Kidney tubule cell (primary cell): ENCODE data around the gene TEP1.
"Not testable (repeated sequence)": the region's sequence is repeated elsewhere in the genome, so short reads cannot be mapped to it uniquely, and the experiment has no call there.

Experiments
- DNase-seq: peaks from one replicate; pipeline ENCODE4 v3.0.0-alpha.2; 2018; ENCODE audit warnings: low spot score

TEP1 gene

DNA sequence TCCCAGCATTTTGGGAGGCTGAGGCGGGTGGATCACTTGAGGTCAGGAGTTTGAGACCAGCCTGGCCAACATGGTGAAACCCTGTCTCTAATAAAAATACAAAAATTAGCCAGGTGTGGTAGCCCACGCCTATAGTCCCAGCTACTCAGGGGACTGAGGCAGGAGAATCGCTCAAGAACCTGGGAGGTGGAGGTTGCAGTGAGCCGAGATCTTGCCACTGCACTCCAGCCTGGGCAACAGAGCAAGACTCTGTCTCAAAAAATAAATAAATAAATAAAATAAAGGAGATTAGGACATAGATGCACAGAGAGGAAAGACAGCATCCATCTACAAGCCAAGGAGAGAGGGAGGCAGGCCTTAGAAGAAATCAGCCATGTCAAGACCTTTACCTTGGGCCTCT is 72.3 kb downstream of the TEP1 start:
- DNase-seq: not testable (repeated sequence)

DNA sequence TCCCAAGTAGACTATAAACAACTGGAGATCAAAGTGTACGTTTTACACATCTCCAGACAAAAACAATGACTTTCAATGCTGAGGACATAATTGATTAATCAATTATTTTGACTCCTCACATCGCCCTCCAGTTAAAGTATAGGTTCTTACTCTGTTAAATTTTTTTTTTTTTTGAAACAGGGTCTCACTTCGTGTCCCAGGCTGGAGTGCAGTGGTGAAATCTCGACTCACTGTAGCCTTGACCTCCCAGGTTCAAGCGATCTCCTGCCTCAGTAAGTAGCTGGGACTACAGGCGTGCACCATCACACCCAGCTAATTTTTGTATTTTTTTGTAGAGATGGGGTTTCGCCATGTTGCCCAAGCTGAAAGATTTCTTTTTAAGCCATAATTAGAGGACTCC is 79.3 kb downstream of the TEP1 start:
- no peak for DNase-seq

DNA sequence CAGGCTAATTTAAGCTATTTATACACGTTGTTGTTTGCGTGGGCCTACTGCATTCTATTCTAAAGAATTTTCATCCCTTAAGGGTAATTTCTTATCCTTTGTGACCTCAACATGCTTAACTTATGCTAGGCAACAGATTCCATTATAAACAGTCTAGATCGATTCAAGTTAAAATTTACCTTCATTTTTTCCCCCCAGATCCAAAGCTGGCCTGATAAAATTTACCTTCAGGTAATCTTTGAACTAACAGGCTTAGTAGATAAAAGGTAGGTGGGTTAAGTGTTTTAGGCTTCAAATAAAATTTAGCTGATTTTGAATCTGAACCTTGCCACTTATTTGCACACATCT is 79.8 kb downstream of the TEP1 start:
- DNase-seq: no peak

DNA sequence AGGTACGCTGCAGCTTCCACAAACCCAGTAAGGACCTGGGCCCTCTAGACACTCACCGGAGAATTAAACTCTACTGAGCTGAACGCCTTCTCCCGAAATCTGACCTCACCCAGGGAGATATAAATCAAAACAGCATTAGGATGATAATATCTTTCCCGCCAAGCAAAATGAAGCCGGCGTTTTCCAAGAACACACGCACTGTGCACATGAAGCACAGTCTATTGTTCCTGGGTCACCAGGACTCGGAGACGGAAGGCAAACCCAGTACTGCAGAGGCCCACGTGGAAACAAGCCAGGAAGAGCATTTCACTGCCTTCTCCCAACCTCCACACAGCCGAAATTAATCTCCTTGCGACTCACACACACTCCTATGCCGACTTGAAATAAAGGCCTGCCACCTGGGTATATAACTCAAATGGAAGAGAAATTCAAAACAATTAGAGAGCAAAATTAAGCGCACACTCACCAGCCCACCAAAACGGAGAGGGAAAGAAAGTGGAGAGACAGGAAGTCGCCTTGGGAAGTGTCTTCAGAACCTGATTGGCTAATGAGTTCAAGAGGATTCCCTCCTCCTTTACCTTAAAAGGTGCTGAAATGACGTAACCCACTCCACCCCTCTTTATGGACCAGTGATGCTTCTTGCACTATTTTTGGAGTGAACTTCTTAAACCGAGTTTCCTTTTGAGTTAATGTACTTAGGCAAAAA is 80.4 kb downstream of the TEP1 start, which contains the start of gene CCNB1IP1:
CCNB1IP1 (minus strand) TSS at position 492 of the 706 bp plus-strand sequence. CDS start 16,756 bp downstream, outside the sequence.
- DNase-seq: peak; percentile 89

DNA sequence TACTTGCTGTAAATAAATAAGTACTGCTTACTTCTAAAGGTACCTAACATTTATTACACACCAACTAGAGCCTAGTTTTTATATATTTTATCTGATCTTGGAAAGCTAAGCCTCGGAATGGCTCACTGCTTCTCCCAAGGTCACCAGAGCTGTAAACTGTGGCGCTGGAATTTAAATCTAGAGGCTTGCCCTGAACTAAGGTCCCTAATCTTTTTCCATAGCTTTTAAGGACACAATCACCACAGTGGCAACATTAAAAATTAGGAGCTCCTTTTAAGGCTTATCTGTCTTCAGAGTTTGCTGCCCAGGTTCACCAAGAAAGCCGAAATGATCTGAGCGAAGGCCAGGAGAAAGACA is 80.9 kb downstream of the TEP1 start:
- DNase-seq: peak; percentile 30

DNA sequence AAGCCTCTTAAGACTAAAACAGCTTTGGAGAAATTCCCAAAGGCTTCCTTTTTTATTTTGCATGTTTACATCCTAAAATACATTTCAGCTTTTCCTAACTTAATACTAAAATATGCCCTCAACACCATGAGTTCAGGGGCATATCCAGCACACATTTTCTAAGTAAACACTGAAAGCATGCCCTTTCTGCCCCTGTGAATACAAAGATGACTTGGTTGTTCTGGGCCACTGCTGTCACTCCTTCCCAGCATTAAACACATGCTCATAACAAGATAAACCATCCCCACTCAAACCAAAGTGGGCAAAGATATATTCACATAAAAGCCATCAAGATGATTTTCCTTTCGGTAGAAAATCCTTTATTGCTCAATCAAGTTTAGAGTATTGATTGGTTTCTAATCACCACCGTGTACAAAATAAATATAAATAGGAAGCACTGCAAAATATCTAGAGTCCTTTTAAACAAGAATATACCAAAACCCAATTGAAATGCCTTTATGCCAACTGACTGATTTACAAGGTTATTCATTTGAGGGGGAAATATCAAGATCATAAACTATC is 82.2 kb downstream of the TEP1 start:
- no peak for DNase-seq

DNA sequence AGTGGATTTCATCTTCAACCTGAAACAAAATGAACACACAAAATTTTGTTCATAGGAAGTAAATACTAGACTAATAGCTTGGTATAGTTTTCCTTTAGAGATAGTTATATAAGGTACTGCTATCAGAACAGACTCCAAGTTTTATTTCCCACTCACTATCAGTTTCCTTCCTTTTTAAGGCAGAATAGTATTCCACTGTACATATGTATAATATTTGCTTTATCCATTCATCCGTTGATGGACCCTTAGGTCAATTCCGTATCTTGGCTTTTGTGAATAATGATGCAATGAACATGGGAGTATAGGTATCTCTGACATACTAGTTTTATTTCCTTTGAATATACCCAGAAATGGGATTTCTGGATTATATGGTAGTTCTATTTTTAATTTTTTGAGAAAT is 83.9 kb downstream of the TEP1 start:
- DNase-seq: no peak

DNA sequence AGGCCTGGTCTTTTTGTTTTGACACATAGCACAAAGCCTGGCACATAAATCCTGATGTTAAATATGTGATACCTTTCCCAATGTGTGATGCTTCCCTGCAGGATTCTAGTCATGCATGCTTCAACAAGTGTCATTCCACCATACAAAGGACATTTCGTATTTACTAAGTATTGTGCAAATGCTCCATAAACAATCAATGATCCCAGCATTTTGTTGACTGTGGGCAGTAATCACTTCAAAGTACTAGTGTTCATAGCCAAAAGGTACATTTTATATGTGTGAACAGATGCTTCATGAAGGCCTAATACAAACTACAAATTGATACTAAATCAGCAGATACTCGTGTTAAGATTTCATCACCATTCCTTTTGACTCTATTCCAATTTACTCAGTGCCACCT is 84.6 kb downstream of the TEP1 start:
- no peak for DNase-seq

DNA sequence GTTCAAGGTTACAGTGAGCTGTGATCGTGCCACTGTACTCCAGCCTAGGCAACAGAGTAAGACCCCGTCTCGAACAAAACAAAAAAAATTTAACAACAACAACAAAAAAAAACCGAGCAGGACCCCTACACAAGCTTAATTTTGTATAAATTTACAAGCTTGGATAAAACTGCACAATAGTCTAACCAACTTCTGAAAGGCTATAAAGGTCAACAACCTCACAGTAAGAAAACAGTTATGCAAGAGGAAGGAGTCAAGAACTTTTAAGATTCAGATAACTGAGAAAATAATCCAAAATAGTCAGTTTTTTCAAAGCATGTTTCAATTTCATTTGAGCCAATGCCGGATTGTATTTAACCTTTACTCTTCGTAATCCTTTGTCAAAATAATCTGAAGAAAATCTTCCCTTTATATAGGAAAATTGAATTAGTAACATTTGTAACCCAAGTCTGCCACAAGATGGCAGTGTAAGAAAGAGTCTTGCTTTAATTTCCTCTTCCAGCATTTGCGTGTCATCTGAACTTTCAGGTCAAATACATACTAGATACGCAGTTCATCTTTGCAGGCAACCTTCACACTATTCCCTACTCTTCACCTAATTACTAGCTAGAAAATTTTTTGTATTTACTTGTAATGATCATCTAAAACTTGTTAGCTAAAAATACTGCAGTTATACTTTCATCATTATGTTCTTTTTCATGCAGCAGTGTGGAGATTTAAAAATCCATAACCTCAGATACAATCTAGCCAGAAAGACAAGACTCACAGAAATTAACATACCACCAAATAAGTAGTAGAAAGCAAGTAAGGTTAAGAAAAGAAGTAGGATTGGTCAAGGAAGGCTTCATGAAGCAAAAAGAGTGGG is 86.1 kb downstream of the TEP1 start:
- peak; percentile 74 for DNase-seq

DNA sequence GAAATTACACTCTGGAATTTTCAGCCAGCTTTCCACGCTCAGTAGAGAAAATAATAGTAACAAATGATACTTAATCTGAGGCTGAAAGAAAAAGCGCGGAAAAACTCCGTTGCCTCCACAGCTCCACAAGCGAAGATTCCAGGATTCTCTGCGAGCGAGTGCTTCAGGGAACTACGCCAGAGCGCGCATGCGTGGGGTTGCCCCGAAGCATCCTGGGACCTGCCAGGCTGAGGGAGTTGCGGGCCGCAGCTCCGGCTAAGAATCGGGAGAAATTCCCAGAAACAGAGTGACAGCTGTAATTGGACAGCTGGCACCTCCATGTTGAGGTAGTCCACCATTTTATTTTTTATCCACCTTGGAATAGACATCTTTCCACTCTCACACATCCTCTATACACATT is 95.6 kb downstream of the TEP1 start:
- no peak for DNase-seq
